ENCODE results near the gene NUAK1. TPM values are rescaled to one million over a fixed set of nuclear protein-coding genes. Genes with fewer than 3 reads are reported as not detected.

Gene NUAK1
- total RNA-seq, 4 donors from 2014 or later: 7.1 to 19.8 (median 10.7) TPM

DNA sequence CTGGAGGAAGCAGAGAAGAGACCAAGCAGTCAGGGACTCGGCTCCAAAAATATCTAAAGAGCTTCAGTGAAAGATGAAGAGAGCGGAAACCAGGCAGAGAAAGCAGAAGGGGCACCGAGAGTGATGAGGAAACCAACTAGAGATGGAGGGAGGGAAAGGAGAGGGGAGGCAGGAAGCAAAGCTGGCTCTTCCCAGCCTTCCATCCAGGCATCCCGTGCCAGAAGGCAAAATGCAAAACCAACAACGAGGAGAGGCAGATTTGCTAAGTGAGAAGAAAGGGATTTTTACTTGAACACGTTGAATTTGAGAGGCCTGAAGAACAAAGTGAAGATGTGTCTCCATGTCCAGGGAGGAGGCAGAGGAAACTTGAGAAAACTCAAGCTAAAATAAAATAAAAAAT, 90.1 kb downstream of the NUAK1 start:
- H3K4me1 ChIP-seq: peaks cover 0 to 3% (median 0%) of the 10 kb centered on the region in 4 donors
- TF ChIP-seq, protein P1, sequence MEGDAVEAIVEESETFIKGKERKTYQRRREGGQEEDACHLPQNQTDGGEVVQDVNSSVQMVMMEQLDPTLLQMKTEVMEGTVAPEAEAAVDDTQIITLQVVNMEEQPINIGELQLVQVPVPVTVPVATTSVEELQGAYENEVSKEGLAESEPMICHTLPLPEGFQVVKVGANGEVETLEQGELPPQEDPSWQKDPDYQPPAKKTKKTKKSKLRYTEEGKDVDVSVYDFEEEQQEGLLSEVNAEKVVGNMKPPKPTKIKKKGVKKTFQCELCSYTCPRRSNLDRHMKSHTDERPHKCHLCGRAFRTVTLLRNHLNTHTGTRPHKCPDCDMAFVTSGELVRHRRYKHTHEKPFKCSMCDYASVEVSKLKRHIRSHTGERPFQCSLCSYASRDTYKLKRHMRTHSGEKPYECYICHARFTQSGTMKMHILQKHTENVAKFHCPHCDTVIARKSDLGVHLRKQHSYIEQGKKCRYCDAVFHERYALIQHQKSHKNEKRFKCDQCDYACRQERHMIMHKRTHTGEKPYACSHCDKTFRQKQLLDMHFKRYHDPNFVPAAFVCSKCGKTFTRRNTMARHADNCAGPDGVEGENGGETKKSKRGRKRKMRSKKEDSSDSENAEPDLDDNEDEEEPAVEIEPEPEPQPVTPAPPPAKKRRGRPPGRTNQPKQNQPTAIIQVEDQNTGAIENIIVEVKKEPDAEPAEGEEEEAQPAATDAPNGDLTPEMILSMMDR (IDR thresholded peaks at IDR 0.05): no peak
- TF ChIP-seq EP300 (IDR thresholded peaks at IDR 0.05) (no peak), POLR2AphosphoS5 (IDR thresholded peaks at IDR 0.05) (no peak), POLR2A (IDR thresholded peaks at IDR 0.05; ENCODE audit: low read depth) (no peak)
- H3K27ac ChIP-seq (replicated peaks in 1 of 4): no peak overlapping the region
- peak; percentile 74 for DNase-seq (ENCODE audit: extremely low spot score)
- no peaks in the 10 kb centered on the region for H3K36me3 ChIP-seq
- no peaks in the 10 kb centered on the region for H3K9me3 ChIP-seq
- peaks cover 0 to 5% (median 0%) of the 10 kb centered on the region in 4 donors for H3K27me3 ChIP-seq
- intact Hi-C loops (cut with DNase I): no loop called here
- H3K4me3 ChIP-seq: no peak overlapping the region
- WGBS: 90% methylated on average over 6 of the region's 6 CpGs

DNA sequence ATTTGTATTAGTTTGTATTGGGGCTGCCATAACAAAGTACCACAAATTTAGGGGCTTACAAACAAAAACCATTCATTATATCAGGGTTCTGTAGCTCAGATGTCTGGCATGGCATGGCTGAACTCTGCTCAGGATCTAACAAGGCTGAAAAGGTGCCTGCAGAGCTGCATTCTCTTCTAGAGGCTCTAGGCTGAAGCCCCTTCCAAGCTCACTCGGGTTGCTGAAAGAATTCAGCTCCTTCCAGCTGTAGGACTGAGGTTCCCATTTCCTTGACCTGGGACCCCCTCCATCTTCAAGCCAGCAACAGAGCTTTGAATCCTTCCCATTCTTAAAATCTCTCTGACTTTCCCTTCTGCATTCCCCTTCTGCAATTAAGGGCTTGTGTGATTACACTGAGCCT, 90.7 kb downstream of the NUAK1 start:
- WGBS: 100% methylated on average over 1 of the region's 1 CpG
- peak; percentile 60 for DNase-seq (ENCODE audit: extremely low spot score)
- TF ChIP-seq, protein P1 (IDR thresholded peaks at IDR 0.05): no peak
- TF ChIP-seq EP300 (IDR thresholded peaks at IDR 0.05) (no peak), POLR2A (IDR thresholded peaks at IDR 0.05; ENCODE audit: low read depth) (no peak), POLR2AphosphoS5 (IDR thresholded peaks at IDR 0.05) (no peak)
- Histone ChIP-seq H3K36me3 (no peaks in the 10 kb centered on the region), H3K4me1 (peaks cover 0 to 3% (median 0%) of the 10 kb centered on the region in 4 donors), H3K27me3 (peaks cover 0 to 5% (median 0%) of the 10 kb centered on the region in 4 donors), H3K27ac (replicated peaks in 1 of 4) (no peak overlapping the region), H3K4me3 (no peak overlapping the region), H3K9me3 (no peaks in the 10 kb centered on the region)
- intact Hi-C loops (cut with DNase I): no loop called here

DNA sequence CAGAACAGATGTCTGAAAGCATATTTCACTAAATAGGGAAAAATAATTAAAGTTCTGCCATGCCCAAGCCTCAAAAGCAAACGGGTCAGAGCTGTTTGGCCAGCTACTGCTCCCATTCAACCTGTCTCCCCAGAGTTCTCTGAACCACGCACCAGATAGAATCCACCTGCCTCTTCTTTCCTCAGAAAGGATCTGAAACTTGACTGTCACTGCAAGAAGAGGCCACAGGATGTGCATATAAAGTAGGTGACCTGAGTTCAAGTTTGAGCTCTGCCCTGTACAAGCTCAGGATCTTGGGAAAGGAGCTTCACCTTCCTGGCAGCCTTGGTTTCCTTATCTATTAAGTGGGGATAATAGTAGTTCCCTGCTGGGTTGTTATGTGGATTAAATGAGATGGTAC, 91.8 kb downstream of the NUAK1 start:
- Histone ChIP-seq H3K4me1 (peaks cover 0 to 3% (median 0%) of the 10 kb centered on the region in 4 donors), H3K27ac (replicated peaks in 1 of 4) (no peak overlapping the region), H3K9me3 (no peaks in the 10 kb centered on the region), H3K36me3 (no peaks in the 10 kb centered on the region), H3K27me3 (peaks cover 0 to 5% (median 0%) of the 10 kb centered on the region in 4 donors), H3K4me3 (no peak overlapping the region)
- peak; percentile 26 for DNase-seq (ENCODE audit: extremely low spot score)
- intact Hi-C loops (cut with DNase I): no loop called here
- no peak for TF ChIP-seq POLR2A (IDR thresholded peaks at IDR 0.05; ENCODE audit: low read depth)
- no peak for TF ChIP-seq POLR2AphosphoS5 (IDR thresholded peaks at IDR 0.05)
- TF ChIP-seq EP300 (IDR thresholded peaks at IDR 0.05): no peak
- TF ChIP-seq, protein P1 (IDR thresholded peaks at IDR 0.05): no peak
- WGBS: 78% methylated on average over 2 of the region's 2 CpGs

DNA sequence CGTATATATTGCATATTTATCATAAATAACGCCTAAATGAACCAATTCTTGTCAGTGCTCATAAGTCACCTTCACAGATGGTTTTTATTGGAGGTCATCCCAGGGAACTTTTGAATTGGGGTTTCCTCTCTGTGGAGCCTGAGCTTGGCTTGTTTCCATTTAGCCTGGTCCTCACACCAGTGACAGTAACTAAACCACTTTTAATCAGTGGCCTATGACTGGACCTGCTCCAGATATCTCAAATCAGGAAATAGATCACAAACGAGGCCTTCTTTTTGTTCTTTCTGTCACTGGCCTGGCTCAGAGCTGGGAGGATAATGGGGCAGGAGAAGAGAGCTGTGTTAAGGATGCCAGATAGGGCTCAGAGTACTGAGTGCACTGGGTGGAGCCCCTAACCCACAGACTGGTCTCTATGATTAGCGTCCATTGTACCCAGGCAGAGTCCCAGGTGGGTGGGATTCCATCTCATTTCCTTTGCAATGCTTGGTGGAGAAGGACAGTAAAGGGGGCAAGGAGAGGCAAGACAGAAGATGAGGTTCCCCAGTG, 92.4 kb downstream of the NUAK1 start:
- 76% methylated on average over 4 of the region's 4 CpGs for WGBS

More for the DNA sequence above, 92.4 kb downstream of the NUAK1 start:
- TF ChIP-seq EP300 (IDR thresholded peaks at IDR 0.05) (no peak), POLR2A (IDR thresholded peaks at IDR 0.05; ENCODE audit: low read depth) (no peak), POLR2AphosphoS5 (IDR thresholded peaks at IDR 0.05) (no peak)
- TF ChIP-seq, protein P1 (IDR thresholded peaks at IDR 0.05): no peak
- no peak overlapping the region for H3K4me3 ChIP-seq
- peaks cover 0 to 5% (median 0%) of the 10 kb centered on the region in 4 donors for H3K27me3 ChIP-seq
- H3K4me1 ChIP-seq: peaks cover 0 to 3% (median 0%) of the 10 kb centered on the region in 4 donors
- intact Hi-C loops (cut with DNase I): no loop called here
- peak; percentile 79 for DNase-seq (ENCODE audit: extremely low spot score)
- H3K9me3 ChIP-seq: no peaks in the 10 kb centered on the region
- H3K36me3 ChIP-seq: no peaks in the 10 kb centered on the region
- H3K27ac ChIP-seq (replicated peaks in 1 of 4): no peak overlapping the region
